HEK293 (cell line): ENCODE measurements around the gene EXOC1.

ENCODE experiments used
- CTCF ChIA-PET: fragments of 350-600 bp; formaldehyde crosslinking; extraction: SDS; loops from one replicate; lab custom pipeline; 2021; ENCODE audit warnings: antibody characterized with exemption; lab: Yijun Ruan, JAX
- POLR2A ChIA-PET: fragments of 300-600 bp; formaldehyde crosslinking; extraction: SDS; loops from one replicate; lab custom pipeline; 2020; ENCODE audit warnings: antibody characterized with exemption, inconsistent platforms; lab: Yijun Ruan, JAX
- H3K27ac ChIP-seq: fragments of 200-500 bp; sonication (Bioruptor generic); 2 replicates; pipeline ENCODE4 v1.5.1; 2014; ENCODE audit warnings: low read depth, low read length, control low read depth, inconsistent platforms; ENCODE audit errors: extremely low read depth
- H3K36me3 ChIP-seq, 2 experiments: fragments of 200-500 bp in 1 of 2; sonication (Bioruptor generic) in 1 of 2; 1 replicate in 1 of 2; 2 replicates in 1 of 2; pipeline ENCODE4 v1.5.1; 2014 to 2017; ENCODE audit warnings: inconsistent platforms in 2 of 2, low read length in 2 of 2; ENCODE audit not compliant: control insufficient read depth in 2 of 2, insufficient read depth in 1 of 2
- H3K4me1 ChIP-seq: fragments of 200-500 bp; sonication (Bioruptor generic); 2 replicates; pipeline ENCODE4 v1.5.1; 2014; ENCODE audit warnings: mild to moderate bottlenecking, low read length, inconsistent platforms; ENCODE audit not compliant: control insufficient read depth, insufficient read depth
- H3K4me3 ChIP-seq: 2 replicates; pipeline ENCODE4 v1.5.1; 2011; ENCODE audit warnings: low read depth, mild to moderate bottlenecking, control low read depth, low read length, moderate library complexity
- H3K9me3 ChIP-seq: fragments of 200-500 bp; sonication (Bioruptor generic); 2 replicates; pipeline ENCODE4 v1.5.1; 2014; ENCODE audit warnings: low read depth, low read length, inconsistent platforms; ENCODE audit not compliant: control insufficient read depth, insufficient read depth
- BCL11A ChIP-seq: fragments of 450-650 bp; formaldehyde crosslinking; IDR thresholded peaks from 2 replicates; pipeline ENCODE4 v1.5.1; 2016; ENCODE audit warnings: low read depth, missing biosample characterization, missing genetic modification characterization
- GFI1B ChIP-seq: fragments of 450-650 bp; formaldehyde crosslinking; IDR thresholded peaks from 2 replicates; pipeline ENCODE4 v1.5.1; 2016; ENCODE audit warnings: missing biosample characterization, missing genetic modification characterization
- MEIS1 ChIP-seq: sonication (generic); formaldehyde crosslinking; IDR thresholded peaks from 2 replicates; pipeline ENCODE4 v1.8.1; 2022; ENCODE audit warnings: missing genetic modification reagents, mild to moderate bottlenecking, borderline replicate concordance
- ZBTB1 ChIP-seq: fragments of 450-650 bp; formaldehyde crosslinking; IDR thresholded peaks from 2 replicates; pipeline ENCODE4 v1.5.1; 2016; ENCODE audit warnings: missing biosample characterization, missing genetic modification characterization
- ZFP69B ChIP-seq: fragments of 450-650 bp; formaldehyde crosslinking; IDR thresholded peaks from 2 replicates; pipeline ENCODE4 v1.5.1; 2016; ENCODE audit warnings: missing biosample characterization, missing genetic modification characterization
- ZNF354C ChIP-seq: fragments of 450-650 bp; formaldehyde crosslinking; IDR thresholded peaks from 2 replicates; pipeline ENCODE4 v1.5.1; 2016; ENCODE audit warnings: missing biosample characterization, missing genetic modification characterization, low read depth, borderline replicate concordance
- ZNF549 ChIP-seq: fragments of 450-650 bp; IDR thresholded peaks from 2 replicates; pipeline ENCODE4 v1.5.1; 2018; ENCODE audit warnings: missing biosample characterization, missing genetic modification characterization, mild to moderate bottlenecking, inconsistent platforms, moderate library complexity
- ZNF610 ChIP-seq: fragments of 450-650 bp; formaldehyde crosslinking; IDR thresholded peaks from 2 replicates; pipeline ENCODE4 v1.5.1; 2016; ENCODE audit warnings: missing biosample characterization, missing genetic modification characterization, borderline replicate concordance
- ZNF621 ChIP-seq: fragments of 450-650 bp; formaldehyde crosslinking; IDR thresholded peaks from 2 replicates; pipeline ENCODE4 v1.5.1; 2017; ENCODE audit warnings: missing biosample characterization, missing genetic modification characterization
- ZNF701 ChIP-seq: fragments of 450-650 bp; formaldehyde crosslinking; IDR thresholded peaks from 2 replicates; pipeline ENCODE4 v1.5.1; 2016; ENCODE audit warnings: missing biosample characterization, missing genetic modification characterization
- ZNF76 ChIP-seq: fragments of 450-650 bp; formaldehyde crosslinking; IDR thresholded peaks from 2 replicates; pipeline ENCODE4; 2016; ENCODE audit warnings: low read depth, missing biosample characterization, missing genetic modification characterization, borderline replicate concordance
- TF ChIP-seq, protein P1 (sequence below): sonication (generic); formaldehyde crosslinking; IDR thresholded peaks from 2 replicates; pipeline ENCODE4 v1.8.1; 2022; ENCODE audit warnings: mild to moderate bottlenecking, moderate library complexity, missing genetic modification reagents
- TF ChIP-seq, protein P2 (sequence below): fragments of 450-650 bp; formaldehyde crosslinking; IDR thresholded peaks from 2 replicates; pipeline ENCODE4 v1.5.1; 2016; ENCODE audit warnings: missing biosample characterization, missing genetic modification characterization
- TF ChIP-seq, protein P3 (sequence below): fragments of 450-650 bp; formaldehyde crosslinking; IDR thresholded peaks from 2 replicates; pipeline ENCODE4 v1.5.1; 2016; ENCODE audit warnings: missing biosample characterization, missing genetic modification characterization, low read depth
- TF ChIP-seq, protein P4 (sequence below): fragments of 450-650 bp; formaldehyde crosslinking; IDR thresholded peaks from 2 replicates; pipeline ENCODE4 v1.5.1; 2016; ENCODE audit warnings: missing biosample characterization, missing genetic modification characterization
- TF ChIP-seq, protein P5 (sequence below): fragments of 450-650 bp; formaldehyde crosslinking; conservative IDR thresholded peaks from 2 replicates; pipeline ENCODE4 v1.5.1; 2016; ENCODE audit warnings: low read depth, missing biosample characterization, missing genetic modification characterization

Gene EXOC1

DNA sequence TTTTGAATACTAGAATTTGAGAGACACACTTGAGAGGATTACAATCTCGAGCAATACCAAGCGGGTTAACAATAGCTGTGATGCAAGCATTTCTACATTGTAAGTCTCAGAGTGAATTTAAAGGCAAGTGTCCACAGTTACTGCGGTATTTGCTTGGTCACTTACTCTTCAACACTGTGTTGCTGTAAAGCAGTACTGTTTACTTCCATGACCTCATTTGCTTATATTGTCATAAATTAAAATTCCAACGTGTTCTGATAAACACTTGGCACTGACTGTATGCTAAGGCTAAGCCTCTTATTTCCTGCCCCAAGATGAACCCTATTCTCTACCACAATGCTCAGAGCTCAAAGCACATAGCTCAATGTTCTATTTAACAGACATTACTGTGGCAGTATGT lies 22.7 kb upstream of the EXOC1 start:
- H3K36me3 ChIP-seq = no peaks in the 10 kb centered on the region
- no peaks in the 10 kb centered on the region for H3K9me3 ChIP-seq
- TF ChIP-seq ZNF76 (tag by site-specific recombination) (no peak), ZNF354C (tag by site-specific recombination) (no peak), ZNF549 (no peak), GFI1B (tag by site-specific recombination) (no peak), BCL11A (tag by site-specific recombination) (no peak), ZBTB1 (tag by site-specific recombination) (no peak), MEIS1 (CRISPR knock-in tag) (no peak), ZNF621 (tag by site-specific recombination) (no peak), ZFP69B (tag by site-specific recombination) (no peak), ZNF610 (tag by site-specific recombination) (no peak)
- TF ChIP-seq, protein P1, sequence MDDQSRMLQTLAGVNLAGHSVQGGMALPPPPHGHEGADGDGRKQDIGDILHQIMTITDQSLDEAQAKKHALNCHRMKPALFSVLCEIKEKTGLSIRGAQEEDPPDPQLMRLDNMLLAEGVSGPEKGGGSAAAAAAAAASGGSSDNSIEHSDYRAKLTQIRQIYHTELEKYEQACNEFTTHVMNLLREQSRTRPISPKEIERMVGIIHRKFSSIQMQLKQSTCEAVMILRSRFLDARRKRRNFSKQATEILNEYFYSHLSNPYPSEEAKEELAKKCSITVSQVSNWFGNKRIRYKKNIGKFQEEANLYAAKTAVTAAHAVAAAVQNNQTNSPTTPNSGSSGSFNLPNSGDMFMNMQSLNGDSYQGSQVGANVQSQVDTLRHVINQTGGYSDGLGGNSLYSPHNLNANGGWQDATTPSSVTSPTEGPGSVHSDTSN (CRISPR knock-in tag) = no peak
- TF ChIP-seq, protein P2, sequence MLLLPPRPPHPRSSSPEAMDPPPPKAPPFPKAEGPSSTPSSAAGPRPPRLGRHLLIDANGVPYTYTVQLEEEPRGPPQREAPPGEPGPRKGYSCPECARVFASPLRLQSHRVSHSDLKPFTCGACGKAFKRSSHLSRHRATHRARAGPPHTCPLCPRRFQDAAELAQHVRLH (tag by site-specific recombination) = no peak
- TF ChIP-seq, protein P3, sequence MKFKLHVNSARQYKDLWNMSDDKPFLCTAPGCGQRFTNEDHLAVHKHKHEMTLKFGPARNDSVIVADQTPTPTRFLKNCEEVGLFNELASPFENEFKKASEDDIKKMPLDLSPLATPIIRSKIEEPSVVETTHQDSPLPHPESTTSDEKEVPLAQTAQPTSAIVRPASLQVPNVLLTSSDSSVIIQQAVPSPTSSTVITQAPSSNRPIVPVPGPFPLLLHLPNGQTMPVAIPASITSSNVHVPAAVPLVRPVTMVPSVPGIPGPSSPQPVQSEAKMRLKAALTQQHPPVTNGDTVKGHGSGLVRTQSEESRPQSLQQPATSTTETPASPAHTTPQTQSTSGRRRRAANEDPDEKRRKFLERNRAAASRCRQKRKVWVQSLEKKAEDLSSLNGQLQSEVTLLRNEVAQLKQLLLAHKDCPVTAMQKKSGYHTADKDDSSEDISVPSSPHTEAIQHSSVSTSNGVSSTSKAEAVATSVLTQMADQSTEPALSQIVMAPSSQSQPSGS (tag by site-specific recombination) = no peak
- TF ChIP-seq, protein P4, sequence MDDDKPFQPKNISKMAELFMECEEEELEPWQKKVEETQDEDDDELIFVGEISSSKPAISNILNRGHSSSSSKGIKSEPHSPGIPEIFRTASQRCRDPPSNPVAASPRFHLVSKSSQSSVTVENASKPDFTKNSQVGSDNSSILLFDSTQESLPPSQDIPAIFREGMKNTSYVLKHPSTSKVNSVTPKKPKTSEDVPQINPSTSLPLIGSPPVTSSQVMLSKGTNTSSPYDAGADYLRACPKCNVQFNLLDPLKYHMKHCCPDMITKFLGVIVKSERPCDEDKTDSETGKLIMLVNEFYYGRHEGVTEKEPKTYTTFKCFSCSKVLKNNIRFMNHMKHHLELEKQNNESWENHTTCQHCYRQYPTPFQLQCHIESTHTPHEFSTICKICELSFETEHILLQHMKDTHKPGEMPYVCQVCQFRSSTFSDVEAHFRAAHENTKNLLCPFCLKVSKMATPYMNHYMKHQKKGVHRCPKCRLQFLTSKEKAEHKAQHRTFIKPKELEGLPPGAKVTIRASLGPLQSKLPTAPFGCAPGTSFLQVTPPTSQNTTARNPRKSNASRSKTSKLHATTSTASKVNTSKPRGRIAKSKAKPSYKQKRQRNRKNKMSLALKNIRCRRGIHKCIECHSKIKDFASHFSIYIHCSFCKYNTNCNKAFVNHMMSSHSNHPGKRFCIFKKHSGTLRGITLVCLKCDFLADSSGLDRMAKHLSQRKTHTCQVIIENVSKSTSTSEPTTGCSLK = no peak
- no peak overlapping the region for H3K4me3 ChIP-seq
- ChIA-PET CTCF (no interaction called here), POLR2A (interaction anchor here (0.5 kb wide), 1 partner anchor 119 kb away, joined by 3 read pairs; no protein-coding TSS in a partner anchor)
- no peaks in the 10 kb centered on the region for H3K4me1 ChIP-seq
- H3K27ac ChIP-seq = no peak overlapping the region

DNA sequence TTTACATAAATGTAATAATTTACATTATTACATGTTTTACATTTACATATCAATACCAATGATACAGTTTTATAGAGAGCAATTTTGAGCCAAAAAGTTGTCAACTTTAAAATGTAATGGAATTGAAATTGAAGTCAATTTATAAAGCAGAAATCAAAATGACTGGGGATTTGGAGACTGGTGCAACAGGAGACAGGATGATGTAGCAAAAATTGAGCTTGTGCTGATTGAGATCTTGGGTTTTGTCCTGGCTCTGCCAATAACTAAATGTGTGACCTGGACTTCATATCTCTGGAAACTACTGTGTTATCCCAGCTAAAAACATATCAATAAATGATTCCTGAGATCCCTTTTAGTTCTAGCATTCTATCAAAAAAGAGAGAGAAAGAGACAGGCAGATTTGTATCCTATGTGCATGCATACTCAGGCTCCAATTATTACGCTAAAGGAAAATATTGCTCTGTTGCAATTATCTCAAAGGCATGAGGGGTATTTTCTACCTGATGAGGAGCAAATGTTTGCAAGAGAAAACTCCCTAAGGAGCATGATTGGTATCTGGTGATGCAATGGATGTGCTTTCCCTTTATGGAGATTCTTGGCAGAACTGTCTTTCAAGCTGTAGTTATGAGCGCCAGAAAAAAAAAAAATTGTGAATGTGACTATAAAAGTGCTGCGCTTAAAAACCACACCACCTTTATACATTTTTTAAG lies 19.2 kb upstream of the EXOC1 start:
- H3K27ac ChIP-seq = no peak overlapping the region
- no peaks in the 10 kb centered on the region for H3K4me1 ChIP-seq
- no peaks in the 10 kb centered on the region for H3K36me3 ChIP-seq
- ChIA-PET POLR2A (no interaction called here), CTCF (interaction anchor here (0.5 kb wide), 1 partner anchor 19 kb away, joined by 4 read pairs; no protein-coding TSS in a partner anchor)
- H3K9me3 ChIP-seq = no peaks in the 10 kb centered on the region
- no peak for TF ChIP-seq ZNF701 (tag by site-specific recombination)
- TF ChIP-seq, protein P5, sequence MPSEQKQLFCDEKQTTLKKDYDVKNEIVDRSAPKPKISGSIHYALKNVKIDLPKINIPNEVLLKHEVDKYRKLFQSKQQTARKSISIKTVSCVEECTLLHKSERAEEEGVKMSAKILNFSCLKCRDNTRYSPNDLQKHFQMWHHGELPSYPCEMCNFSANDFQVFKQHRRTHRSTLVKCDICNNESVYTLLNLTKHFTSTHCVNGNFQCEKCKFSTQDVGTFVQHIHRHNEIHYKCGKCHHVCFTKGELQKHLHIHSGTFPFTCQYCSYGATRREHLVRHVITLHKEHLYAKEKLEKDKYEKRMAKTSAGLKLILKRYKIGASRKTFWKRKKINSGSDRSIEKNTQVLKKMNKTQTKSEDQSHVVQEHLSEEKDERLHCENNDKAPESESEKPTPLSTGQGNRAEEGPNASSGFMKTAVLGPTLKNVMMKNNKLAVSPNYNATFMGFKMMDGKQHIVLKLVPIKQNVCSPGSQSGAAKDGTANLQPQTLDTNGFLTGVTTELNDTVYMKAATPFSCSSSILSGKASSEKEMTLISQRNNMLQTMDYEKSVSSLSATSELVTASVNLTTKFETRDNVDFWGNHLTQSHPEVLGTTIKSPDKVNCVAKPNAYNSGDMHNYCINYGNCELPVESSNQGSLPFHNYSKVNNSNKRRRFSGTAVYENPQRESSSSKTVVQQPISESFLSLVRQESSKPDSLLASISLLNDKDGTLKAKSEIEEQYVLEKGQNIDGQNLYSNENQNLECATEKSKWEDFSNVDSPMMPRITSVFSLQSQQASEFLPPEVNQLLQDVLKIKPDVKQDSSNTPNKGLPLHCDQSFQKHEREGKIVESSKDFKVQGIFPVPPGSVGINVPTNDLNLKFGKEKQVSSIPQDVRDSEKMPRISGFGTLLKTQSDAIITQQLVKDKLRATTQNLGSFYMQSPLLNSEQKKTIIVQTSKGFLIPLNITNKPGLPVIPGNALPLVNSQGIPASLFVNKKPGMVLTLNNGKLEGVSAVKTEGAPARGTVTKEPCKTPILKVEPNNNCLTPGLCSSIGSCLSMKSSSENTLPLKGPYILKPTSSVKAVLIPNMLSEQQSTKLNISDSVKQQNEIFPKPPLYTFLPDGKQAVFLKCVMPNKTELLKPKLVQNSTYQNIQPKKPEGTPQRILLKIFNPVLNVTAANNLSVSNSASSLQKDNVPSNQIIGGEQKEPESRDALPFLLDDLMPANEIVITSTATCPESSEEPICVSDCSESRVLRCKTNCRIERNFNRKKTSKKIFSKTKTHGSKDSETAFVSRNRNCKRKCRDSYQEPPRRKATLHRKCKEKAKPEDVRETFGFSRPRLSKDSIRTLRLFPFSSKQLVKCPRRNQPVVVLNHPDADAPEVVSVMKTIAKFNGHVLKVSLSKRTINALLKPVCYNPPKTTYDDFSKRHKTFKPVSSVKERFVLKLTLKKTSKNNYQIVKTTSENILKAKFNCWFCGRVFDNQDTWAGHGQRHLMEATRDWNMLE (tag by site-specific recombination) = no peak
- H3K4me3 ChIP-seq = no peak overlapping the region
